HG03520 (cell line): ENCODE data around the gene NR2C1.

ENCODE experiments used
- ATAC-seq: cut with Tn5 transposase; IDR thresholded peaks from one replicate; pipeline ENCODE4 v1.9.1; 2021; ENCODE audit warnings: mild to moderate bottlenecking, moderate library complexity; ENCODE audit not compliant: unreplicated experiment

Gene NR2C1

DNA sequence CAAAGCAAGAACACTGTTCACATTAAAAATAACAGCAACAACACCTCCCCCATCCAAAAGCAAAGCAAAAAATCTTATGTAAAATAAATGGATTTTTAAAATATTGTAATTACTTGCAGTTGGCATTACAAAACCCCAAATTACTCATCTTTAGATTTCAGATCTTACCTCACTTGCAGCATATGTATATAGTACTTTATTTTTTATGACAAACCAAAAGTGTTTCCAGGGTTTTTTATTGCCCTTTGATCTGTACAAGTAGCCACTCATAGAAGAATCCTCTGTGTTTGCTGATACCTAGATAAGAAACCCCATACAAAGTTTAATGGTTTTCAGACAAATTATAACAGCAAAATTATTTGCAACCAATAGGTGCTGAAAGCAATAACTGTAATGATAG lies 12.2 kb upstream of the NR2C1 start:
- ATAC-seq, result no peak

DNA sequence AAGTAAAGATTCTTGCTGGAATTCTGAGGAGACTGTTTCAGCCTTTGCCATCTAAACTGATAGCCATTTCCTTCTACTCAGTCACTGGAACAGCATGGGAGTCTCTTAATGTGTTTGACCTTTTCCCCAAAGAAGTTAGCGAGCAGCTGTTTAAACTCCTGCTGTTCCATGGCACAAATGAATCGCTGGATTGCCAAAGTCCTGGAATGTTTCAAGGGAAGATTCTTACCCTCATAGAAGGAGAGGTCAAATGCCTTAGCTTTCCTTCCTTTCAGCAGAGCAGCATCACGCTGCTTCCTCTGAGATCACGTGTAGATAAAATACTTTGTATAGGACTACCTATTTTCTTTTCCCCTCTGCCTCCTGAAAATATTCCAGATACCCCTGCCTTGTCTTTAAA lies 10.5 kb upstream of the NR2C1 start:
- no peak for ATAC-seq

DNA sequence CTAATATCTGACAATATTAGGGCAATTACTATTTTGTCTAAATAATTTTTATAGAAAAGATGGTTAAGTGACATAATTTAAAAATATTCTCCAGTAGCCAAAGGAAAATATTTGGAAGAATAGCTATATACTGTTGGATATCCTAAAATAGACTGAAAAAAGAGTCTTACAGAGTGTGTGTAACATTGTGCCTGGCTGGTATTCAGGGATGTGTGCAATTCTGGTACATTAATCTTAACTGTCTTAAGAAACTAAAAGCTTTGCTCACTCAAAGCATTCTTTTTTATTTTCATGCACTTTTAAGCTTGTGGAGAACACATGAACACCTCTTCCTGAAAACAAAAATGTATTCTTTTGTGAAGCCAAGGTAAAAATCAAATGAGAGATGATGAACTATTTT lies 10.1 kb upstream of the NR2C1 start:
- no peak for ATAC-seq

DNA sequence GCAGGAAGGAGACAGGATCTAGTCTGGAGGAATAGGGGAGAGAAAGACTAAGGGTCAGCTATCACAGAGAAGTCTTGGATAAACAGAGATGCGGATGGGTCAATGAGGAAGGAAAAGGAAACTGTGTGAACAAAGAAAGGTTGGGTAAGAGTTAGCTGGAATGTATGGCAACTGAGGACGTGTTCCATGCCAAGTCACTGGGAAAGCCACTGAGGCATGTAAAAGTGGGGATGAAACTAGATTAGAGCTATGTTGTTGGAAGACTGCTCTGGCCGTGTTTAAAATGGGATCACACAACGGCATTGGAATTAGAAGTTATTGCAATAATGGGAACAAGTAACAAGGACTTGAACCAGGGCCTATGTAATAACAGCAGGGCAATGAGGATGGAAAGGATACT lies 3.9 kb upstream of the NR2C1 start:
- no peak for ATAC-seq

DNA sequence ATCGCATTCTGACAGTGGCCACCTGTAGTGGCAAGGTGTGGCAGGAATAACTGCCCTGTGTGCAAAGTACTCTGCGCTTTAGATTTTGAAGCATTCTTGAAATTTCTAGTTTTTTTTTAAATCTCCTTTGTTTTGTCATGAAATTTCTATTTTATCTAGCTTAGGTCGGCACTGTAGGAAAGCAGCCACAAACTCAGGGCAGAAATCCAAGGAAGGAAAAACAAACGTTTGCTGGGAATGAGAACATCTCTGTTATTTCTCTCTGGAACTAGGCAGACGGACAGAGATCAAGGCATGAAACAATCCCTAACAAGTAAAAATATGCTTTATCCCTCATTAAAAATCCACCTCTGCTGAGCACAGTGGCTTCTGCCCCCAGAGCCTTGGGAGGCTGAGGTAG lies 1.3 kb upstream of the NR2C1 start:
- no peak for ATAC-seq

DNA sequence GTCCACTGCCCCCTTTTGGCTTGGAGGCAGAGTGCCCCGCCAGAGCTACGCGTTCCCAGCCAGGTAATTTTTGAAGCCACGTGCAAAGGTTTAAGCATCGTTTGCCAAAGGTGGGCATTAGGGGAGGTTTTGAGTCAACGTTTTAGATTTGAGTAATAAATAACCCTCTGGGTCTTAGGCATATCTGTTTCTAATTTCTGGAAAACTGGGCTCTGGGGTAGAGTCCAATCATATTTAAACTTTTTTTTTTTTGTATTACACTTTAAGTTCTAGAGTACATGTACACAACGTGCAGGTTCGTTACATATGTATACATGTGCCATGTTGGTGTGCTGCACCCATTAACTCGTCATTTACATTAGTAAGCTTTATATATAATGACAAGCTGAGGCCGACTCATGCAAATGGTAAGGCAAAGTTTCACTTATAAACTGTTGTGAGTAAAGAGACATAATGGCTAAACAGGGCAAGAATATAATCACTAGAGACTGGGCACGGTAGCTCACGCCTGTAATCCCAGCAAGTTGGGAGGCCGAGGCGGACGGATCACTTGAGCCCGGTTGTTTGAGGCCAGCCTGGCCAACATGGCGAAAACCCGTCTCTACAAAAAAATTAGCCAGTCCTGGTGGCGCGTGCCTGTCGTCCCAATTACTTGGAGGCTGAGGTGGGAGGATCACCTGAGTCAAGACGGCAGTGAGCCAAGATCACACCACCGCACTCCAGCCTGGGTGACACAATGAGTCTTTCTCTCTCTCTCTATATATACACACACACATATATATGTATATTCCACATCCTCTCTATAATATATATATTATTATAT lies 491 bp upstream of the NR2C1 start:
- no peak for ATAC-seq

DNA sequence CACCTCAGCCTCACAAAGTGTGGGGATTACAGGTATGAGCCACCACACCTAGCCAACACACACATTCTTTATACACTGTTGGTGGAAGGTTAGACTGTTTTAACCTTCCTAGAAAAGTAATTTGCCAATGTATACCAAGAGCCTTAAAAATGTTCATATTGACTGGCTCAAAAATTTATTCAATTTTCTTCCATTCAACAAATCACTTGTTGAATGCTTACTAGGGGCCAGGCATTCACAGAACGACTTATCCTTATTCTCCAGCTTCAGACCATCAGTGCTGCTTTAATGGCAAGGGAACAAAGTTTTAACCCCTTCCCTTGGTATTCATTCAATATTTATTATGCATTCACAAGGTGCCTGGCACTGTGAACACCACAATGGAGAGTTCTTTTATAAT lies 3.0 kb downstream of the NR2C1 start:
- no peak for ATAC-seq

DNA sequence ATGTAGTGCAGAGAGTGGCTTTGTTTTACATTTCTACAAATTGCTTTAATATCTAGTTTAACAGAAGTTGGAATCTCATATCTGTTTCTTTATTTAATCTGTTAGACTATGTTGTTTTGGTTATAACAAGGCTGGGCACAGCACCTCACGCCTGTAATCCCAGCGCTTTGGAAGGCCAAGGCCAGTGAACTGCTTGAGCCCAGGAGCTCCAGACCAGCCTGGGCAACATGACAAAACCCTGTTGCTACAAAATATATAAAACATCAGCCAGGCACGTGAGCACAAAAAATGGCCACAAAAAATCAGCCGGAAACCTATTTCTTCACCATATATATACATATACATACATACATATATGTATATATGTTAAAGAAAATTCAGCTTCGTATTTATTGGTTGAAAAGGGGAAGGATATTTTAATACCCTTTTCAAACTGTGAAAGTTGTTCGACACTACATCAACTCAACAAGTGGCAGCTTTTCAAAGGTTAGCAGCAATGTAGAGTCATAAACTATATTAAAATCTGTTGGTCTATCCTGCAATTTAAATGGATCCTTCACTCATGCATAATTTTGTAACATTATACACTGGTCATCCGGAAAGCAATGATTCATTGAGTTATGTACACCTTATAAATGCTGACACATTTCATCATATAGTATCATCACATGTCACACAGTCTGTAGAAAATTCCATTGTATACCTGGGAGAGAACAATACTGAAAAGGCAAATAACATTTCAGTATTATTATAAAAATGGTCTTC lies 7.1 kb downstream of the NR2C1 start:
- ATAC-seq, result no peak

DNA sequence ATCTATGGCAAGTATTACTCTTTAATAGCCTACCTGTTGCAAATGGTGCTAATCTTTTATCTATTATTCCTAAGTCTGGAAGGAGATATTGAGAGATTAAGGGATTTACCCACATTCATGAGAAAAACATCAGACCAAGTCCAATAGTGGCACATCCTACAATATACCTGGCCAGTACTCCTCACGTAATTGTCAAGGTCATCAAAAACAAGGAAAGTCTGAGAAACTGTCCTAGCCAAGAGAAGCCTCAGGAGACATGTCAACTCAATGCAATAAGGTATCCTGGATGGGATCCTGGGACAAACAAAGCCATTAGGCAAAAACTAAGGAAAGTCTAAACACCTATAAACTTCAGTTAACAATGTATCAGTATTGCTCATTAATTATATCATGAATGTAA lies 12.5 kb downstream of the NR2C1 start:
- no peak for ATAC-seq

DNA sequence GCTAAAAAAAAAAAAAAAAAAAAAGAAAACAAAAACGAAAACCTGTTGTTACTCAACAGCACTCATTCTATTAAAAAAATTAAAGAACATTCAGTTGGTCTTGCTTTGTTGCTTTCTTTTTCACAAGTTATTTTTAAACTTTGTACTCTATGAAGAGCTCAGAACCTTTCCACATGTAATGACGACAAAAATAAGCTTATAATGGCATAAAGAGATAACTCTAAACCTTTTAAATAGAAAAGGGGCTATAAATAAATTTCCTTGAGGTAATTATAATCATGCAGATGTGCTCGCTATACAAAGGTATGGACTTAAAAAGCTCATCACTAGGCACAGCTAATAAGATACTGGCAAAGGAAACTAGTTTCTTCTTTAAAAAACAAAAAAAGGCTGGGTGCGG lies 13.4 kb downstream of the NR2C1 start:
- ATAC-seq, result no peak

DNA sequence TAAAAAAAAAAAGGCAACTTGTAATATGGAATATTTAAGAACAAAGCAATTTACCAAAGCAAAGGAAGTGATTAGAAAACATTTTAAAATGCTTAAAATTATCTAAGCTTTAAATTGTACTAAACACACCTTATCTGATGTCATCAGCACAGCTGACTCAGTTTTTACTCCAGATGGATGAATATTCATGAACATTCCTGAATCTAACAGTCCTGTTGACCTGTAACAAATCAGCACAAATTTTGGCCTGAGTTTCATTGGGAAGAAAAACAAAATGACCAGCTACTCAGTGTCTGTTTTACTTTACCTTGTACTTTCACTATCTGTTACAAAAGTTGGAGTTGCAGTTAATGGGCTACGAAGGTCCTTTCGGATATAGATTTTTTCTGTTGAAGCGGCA lies 16.0 kb downstream of the NR2C1 start:
- no peak for ATAC-seq

DNA sequence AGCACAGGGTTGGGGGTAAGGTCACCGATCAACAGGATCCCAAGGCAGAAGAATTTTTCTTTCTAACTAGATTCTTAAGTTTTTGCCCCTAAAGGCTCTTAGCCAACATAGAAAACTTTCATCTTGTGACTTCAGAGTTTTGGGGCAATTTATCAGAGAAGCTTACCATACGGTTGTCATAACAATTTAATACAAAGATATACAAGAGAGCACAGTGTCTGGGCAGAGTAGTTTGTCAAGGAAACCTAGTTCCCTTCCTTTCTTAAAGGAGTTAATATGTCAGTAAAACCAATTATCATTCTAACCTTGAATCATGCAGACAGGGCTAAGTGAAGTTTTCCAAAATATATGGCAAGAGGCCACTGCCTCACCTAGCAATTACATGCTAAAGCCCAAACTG lies 18.4 kb downstream of the NR2C1 start:
- no peak for ATAC-seq

DNA sequence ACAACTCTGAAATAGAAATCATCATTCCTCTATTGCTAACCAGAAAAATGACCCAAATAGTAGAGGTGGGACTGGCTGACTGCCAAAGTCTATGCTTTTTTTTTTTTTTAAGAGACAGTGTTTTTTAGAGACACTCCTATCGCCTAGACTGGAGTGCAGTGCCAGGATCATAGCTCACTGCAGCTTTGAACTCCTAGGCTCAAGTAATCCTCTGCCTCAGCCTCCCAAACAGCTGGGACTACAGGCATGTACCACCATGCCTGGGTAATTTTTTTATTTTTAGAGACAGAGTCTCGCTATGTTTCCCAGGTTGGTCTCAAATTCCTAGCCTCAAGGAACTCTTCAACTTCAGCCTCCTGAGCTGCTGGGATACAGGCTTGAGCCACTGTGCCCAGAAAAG lies 19.2 kb downstream of the NR2C1 start:
- no peak for ATAC-seq

DNA sequence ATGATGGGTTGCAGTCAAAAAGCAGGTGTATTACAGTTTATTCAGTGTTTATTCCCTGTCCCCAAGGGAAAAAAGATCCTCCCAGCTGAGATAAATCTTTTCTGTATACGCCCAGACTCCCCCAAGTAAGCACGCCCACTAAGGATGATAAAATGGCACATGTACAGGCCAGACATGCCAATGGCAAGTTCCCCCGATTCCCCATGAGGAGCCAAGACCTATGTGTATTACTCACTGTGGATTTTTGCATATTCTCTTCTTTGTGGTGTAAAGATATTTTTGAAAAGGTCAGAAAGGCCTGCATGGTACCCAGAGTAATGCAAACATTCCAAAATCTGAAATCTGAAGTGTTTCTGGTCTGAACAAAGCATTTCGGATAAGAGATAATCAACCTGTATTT lies 22.2 kb downstream of the NR2C1 start:
- no peak for ATAC-seq

DNA sequence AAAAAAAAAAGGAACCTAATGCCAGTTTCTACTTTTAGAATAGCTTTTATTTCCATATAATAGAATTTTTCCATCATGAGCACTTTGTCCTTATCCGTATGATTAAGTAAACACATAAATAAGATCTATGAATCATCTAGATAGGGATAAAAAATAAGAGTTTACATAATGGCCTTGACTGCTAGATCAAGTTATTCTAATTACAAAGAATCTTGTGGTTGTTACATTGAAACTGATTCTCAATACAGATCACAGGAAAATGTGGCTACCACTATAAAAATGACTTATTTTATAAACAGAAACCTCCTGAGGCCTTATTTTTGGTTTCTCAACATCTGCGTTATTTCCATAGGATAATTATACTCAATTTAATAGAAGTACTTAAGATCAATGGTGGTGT lies 35.5 kb downstream of the NR2C1 start:
- ATAC-seq, result no peak

DNA sequence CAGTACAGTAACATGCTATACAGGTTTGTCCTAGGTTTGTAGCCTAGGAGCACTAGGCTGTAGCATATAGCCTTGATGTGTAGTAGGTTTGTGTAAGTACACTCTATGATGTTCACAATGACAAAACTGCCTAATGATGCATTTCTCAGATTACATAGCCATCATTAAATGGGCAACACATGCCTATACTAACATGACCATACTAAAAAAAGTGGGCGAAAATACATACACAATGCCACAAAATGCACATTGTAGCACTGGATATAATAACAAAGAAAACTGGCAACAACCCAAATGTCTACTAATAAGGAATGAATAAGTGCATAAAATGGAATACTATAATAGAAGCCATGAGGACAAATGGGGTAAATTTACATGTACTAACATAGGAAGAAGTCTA lies 38.7 kb downstream of the NR2C1 start:
- ATAC-seq, result no peak

DNA sequence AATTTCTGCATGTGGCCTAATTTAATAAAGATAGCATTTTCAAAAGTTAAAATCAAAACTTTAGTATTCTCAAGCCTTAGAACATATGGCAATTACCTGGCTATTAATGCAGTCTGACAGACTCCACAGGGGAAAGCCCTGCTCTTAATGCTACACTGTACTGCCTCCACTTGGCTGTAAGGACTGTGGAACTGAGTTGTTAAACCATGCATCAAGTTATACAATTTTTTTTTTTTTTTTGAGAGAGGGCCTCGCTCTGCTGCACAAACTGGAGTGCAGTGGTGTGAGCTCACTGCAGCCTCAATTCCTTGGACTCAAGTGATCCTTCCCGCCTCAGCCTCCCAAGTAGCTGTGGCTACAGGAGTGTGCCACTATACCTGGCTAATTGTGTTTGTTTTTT lies 50.9 kb downstream of the NR2C1 start:
- ATAC-seq, result no peak

DNA sequence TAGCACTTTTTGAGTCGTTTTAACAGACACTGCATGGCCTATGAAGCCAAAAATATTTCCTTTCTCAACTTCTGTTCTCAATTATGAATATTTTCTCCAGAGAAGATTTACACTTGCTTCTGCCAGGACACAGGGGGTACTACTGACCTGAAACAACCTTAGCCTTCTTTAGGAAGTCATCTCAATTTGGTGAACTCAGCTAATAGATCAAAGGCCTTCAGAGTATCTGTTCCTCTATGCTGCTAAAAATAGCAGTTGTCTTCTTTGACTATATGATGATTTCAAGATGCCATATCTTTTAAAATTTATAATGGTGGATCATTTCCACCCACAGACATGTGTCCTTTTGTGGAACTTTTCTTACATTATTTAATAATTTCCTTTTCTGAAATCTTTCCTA lies 55.9 kb downstream of the NR2C1 start:
- no peak for ATAC-seq

DNA sequence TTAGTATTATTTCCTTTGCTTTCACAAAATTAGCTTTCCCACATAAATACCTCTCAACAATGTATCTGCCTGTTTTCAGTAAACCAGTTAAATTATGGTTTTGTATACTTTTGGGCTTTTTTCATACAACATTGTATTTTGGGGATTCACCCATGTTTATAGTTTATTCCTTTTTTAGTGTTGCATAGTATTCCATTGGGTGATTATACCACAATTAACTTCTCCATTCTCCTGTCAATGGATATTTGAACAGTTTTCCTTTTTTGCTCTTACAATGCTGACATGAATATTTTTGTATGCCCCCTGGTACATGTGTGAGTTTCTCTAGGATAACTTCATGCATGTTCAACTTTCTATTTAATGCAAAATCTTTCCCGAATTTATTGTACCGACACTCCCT lies 57.3 kb downstream of the NR2C1 start:
- ATAC-seq, result no peak

DNA sequence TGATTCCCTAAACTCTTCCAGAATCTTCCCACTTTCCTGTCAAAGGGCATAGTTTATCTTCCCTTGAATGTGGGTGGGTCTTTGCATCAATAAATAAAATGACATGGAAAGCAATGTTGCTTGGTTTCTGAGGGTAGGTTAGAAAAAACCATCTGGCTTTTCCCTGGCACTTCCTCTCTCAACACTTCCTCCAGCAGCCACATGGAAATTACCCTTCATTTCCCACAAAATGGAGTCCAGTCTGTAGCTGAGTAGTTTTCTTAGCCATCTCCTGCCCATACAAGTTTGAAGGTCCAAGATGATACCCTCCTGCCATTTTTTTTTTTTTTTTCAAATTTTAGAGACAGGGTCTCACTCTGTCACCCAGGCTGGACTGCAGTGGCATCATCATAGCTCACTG lies 58.9 kb downstream of the NR2C1 start:
- ATAC-seq, result no peak

DNA sequence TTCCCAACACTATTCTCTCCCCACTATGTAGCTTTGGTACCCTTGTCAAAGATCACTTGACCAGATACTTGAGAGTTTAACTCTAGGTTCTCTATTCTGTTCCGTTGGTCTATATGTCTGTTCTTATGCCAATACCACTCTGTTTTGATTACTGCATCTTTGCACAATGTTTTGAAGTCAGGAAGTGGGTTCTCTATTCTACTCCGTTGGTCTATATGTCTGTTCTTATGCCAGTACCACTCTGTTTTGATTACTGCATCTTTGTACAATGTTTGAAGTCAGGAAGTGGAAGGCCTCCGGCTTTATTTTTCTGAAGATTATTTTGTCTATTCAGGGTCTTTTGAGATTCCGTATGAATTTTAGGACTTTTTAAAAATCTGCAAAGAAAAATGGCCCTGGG lies 67.2 kb downstream of the NR2C1 start:
- ATAC-seq, result no peak

DNA sequence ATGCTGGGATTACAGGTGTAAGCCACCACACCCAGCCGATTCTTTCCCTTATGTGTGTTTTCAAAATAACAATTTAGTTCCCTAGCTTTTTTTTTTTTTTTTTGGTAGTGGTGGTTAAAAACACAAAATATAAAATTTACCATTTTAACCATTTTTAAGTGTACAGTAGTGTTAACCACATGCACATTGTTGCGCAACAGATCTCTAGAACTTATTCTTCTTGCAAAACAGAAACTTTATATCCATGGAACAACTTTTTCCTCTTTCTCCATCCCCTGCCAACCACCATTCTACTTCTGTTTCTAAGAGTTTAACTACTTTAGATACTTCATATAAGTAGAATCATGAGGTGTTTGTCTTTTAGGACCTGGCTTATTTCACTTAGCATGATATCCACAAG lies 68.8 kb downstream of the NR2C1 start:
- ATAC-seq, result no peak

DNA sequence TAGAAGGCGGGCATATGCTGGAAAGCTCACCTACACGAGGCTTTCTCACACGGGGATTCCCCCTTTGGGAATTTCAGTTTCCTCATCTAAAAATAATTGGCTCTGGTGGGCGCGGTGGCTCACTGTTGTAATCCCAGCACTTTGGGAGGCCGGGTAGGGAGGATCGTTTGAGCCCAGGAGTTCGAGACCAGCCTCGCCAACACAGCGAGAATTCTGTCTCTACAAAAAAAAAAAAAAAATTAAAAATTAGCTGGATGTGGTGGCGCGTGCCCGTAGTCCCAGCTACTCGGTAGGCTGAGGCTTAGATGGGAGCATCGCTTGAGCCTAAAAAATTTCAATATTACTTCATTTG lies 69.5 kb downstream of the NR2C1 start:
- ATAC-seq, result no peak
